Glutamatergic neuron (in vitro differentiated cells): ENCODE data around the gene ITSN1. TPM values are rescaled to one million over a fixed set of nuclear protein-coding genes. Genes with fewer than 3 reads are reported as not detected.
A peak's percentile ranks its signal among the peaks of the same experiment; 100 is the strongest.

ENCODE experiments used
- DNase-seq: peaks from one replicate; pipeline ENCODE4 v3.0.0; 2022
- H3K27ac Mint-ChIP-seq: one replicate; pipeline ENCODE4 v1.8.0; 2020; ENCODE audit warnings: mild to moderate bottlenecking, mixed read lengths, inconsistent platforms; ENCODE audit not compliant: unreplicated experiment
- H3K27me3 Mint-ChIP-seq: one replicate; pipeline ENCODE4 v1.8.0; 2020; ENCODE audit warnings: mild to moderate bottlenecking, moderate library complexity, mixed read lengths, inconsistent platforms; ENCODE audit not compliant: unreplicated experiment
- H3K36me3 Mint-ChIP-seq: one replicate; pipeline ENCODE4 v1.8.0; 2020; ENCODE audit warnings: mild to moderate bottlenecking, mixed read lengths, inconsistent platforms; ENCODE audit not compliant: unreplicated experiment
- H3K4me1 Mint-ChIP-seq: one replicate; pipeline ENCODE4 v1.8.0; 2020; ENCODE audit warnings: mild to moderate bottlenecking, low read depth, mixed read lengths, inconsistent platforms; ENCODE audit not compliant: unreplicated experiment
- H3K4me3 Mint-ChIP-seq: one replicate; pipeline ENCODE4 v1.8.0; 2020; ENCODE audit warnings: mild to moderate bottlenecking, mixed read lengths, inconsistent platforms; ENCODE audit not compliant: unreplicated experiment
- H3K9me3 Mint-ChIP-seq: one replicate; pipeline ENCODE4 v1.8.0; 2020; ENCODE audit warnings: mild to moderate bottlenecking, moderate library complexity, mixed read lengths, inconsistent platforms; ENCODE audit not compliant: unreplicated experiment
- CTCF ChIP-seq: fragments of 200-600 bp; sonication (generic); IDR thresholded peaks from one replicate; pipeline ENCODE4 v1.5.0; 2021; ENCODE audit not compliant: partially characterized antibody, unreplicated experiment
- total RNA-seq: library from RNA; stranded (reverse); fragmentation: NEBNext Ultra II Directional; extraction: Animal tissue kit (Norgen Biotek cat#: 25700); gene quantifications from one replicate; pipeline ENCODE4 v1.2.1, GENCODE V29; 2021; ENCODE audit not compliant: unreplicated experiment

ITSN1 gene
- total RNA-seq, 1 donor from 2014 or later, result 89.1 TPM

GRCh38 chr21:33948951-33949444 is 306.7 kb downstream of the ITSN1 start:
- Mint-ChIP-seq H3K27ac (peak overlapping the region; percentile 11), H3K36me3 (peaks cover 10% of the 10 kb centered on the region), H3K4me3 (no peak overlapping the region), H3K4me1 (peaks cover 17% of the 10 kb centered on the region), H3K9me3 (no peaks in the 10 kb centered on the region), H3K27me3 (peaks cover 3% of the 10 kb centered on the region)
- TF ChIP-seq CTCF, result no peak
- no peak for DNase-seq

Other genes with a start within 250 kb of the ITSN1 start
- gene IFNGR2, start 239.1 kb upstream of the ITSN1 start, total RNA-seq, result 9.6 TPM
- 37.5 TPM for gene TMEM50B, start 162.5 kb upstream of the ITSN1 start, total RNA-seq
- 5.3 TPM for gene DNAJC28, start 150.8 kb upstream of the ITSN1 start, total RNA-seq
- gene GART, start 100.4 kb upstream of the ITSN1 start, total RNA-seq, result 70.3 TPM
- gene SON, start 99.5 kb upstream of the ITSN1 start, total RNA-seq, result 289 TPM
- gene DONSON, start 53.8 kb upstream of the ITSN1 start, total RNA-seq, result 8.5 TPM
- 50.3 TPM for gene CRYZL1, start 760 bp upstream of the ITSN1 start, total RNA-seq